H9 (cell line): ENCODE data around the gene FBXL14. TPM values are rescaled to one million over a fixed set of nuclear protein-coding genes. Genes with fewer than 3 reads are reported as not detected.

Source experiments
- DNase-seq: peaks from one replicate; pipeline ENCODE4 v3.0.0-alpha.2; 2017
- H2AFZ ChIP-seq: one replicate; pipeline ENCODE4 v1.6.1; 2013; ENCODE audit warnings: mild to moderate bottlenecking, low read length, control low read depth, moderate library complexity
- H2AK5ac ChIP-seq: 2 replicates; pipeline ENCODE4 v1.6.1; 2013; ENCODE audit warnings: low read length, control low read depth, mixed read lengths; ENCODE audit not compliant: insufficient read length
- H2BK120ac ChIP-seq: one replicate; pipeline ENCODE4 v1.6.1; 2013; ENCODE audit warnings: low read depth, mild to moderate bottlenecking, low read length, control low read depth, inconsistent platforms; ENCODE audit not compliant: poor library complexity, severe bottlenecking
- H2BK12ac ChIP-seq: 2 replicates; pipeline ENCODE4 v1.6.1; 2013; ENCODE audit warnings: low read length, control low read depth, mixed read lengths, low read depth; ENCODE audit not compliant: insufficient read length
- H2BK15ac ChIP-seq: 2 replicates; pipeline ENCODE4 v1.6.1; 2013; ENCODE audit warnings: low read depth, low read length, control low read depth
- H2BK20ac ChIP-seq: one replicate; pipeline ENCODE4 v1.6.1; 2013; ENCODE audit warnings: low read depth, mild to moderate bottlenecking, low read length, control low read depth, inconsistent platforms; ENCODE audit not compliant: poor library complexity, severe bottlenecking
- H2BK5ac ChIP-seq: 2 replicates; pipeline ENCODE4 v1.6.1; 2013; ENCODE audit warnings: low read length, control low read depth, mixed read lengths; ENCODE audit not compliant: insufficient read length
- H3K14ac ChIP-seq: 2 replicates; pipeline ENCODE4 v1.6.1; 2013; ENCODE audit warnings: low read length, control low read depth; ENCODE audit not compliant: insufficient read depth
- H3K18ac ChIP-seq: 2 replicates; pipeline ENCODE4 v1.6.1; 2013; ENCODE audit warnings: low read depth, mild to moderate bottlenecking, mixed read lengths, low read length, control low read depth; ENCODE audit not compliant: insufficient read length
- H3K23ac ChIP-seq: 2 replicates; pipeline ENCODE4 v1.6.1; 2013; ENCODE audit warnings: low read length, control low read depth, mixed read lengths, low read depth; ENCODE audit not compliant: insufficient read length
- H3K23me2 ChIP-seq: 2 replicates; pipeline ENCODE4 v1.6.1; 2013; ENCODE audit warnings: low read depth, mild to moderate bottlenecking, mixed read lengths, low read length, control low read depth; ENCODE audit not compliant: insufficient read length, poor library complexity, severe bottlenecking
- H3K27ac ChIP-seq: 2 replicates; pipeline ENCODE4 v1.5.1; 2013; ENCODE audit warnings: low read length, control low read depth, mixed read lengths, low read depth; ENCODE audit not compliant: insufficient read length
- H3K27me3 ChIP-seq: 2 replicates; pipeline ENCODE4 v1.6.1; 2013; ENCODE audit warnings: low read length, control low read depth, inconsistent platforms; ENCODE audit not compliant: insufficient read depth
- H3K4ac ChIP-seq: 2 replicates; pipeline ENCODE4 v1.6.1; 2013; ENCODE audit warnings: low read depth, mild to moderate bottlenecking, control low read depth, inconsistent platforms, low read length, moderate library complexity
- H3K4me1 ChIP-seq: 2 replicates; pipeline ENCODE4 v1.6.1; 2013; ENCODE audit warnings: low read length, control low read depth, inconsistent platforms; ENCODE audit not compliant: insufficient read depth
- H3K4me2 ChIP-seq: 2 replicates; pipeline ENCODE4 v1.6.1; 2013; ENCODE audit warnings: low read length, control low read depth, mixed read lengths; ENCODE audit not compliant: insufficient read length, insufficient read depth
- H3K56ac ChIP-seq: 2 replicates; pipeline ENCODE4 v1.6.1; 2013; ENCODE audit warnings: low read depth, mild to moderate bottlenecking, mixed read lengths, low read length, control low read depth; ENCODE audit not compliant: insufficient read length
- H3K79me1 ChIP-seq: 2 replicates; pipeline ENCODE4 v1.6.1; 2013; ENCODE audit warnings: low read depth, mild to moderate bottlenecking, moderate library complexity, low read length, control low read depth, inconsistent platforms; ENCODE audit not compliant: insufficient read depth, poor library complexity, severe bottlenecking
- H3K79me2 ChIP-seq: 2 replicates; pipeline ENCODE4 v1.6.1; 2013; ENCODE audit warnings: low read length, control low read depth, inconsistent platforms; ENCODE audit not compliant: insufficient read depth
- H3K9ac ChIP-seq: 2 replicates; pipeline ENCODE4 v1.6.1; 2013; ENCODE audit warnings: low read length, control low read depth, mixed read lengths; ENCODE audit not compliant: insufficient read length; ENCODE audit errors: extremely low read depth
- H3K9me3 ChIP-seq: one replicate; pipeline ENCODE4 v1.6.1; 2013; ENCODE audit warnings: low read depth, low read length, inconsistent platforms; ENCODE audit not compliant: control insufficient read depth
- H3T11ph ChIP-seq: one replicate; pipeline ENCODE4 v1.6.1; 2013; ENCODE audit warnings: mild to moderate bottlenecking, low read length, control low read depth, inconsistent platforms
- H4K20me1 ChIP-seq: one replicate; pipeline ENCODE4 v1.6.1; 2013; ENCODE audit not compliant: control insufficient read depth, insufficient read length, insufficient read depth
- H4K5ac ChIP-seq: 2 replicates; pipeline ENCODE4 v1.6.1; 2013; ENCODE audit warnings: low read depth, mild to moderate bottlenecking, mixed read lengths, low read length, control low read depth; ENCODE audit not compliant: insufficient read length
- H4K8ac ChIP-seq: replicated peaks from 2 replicates; pipeline ENCODE4 v1.6.1; 2013; ENCODE audit warnings: low read length, control low read depth, mixed read lengths, low read depth; ENCODE audit not compliant: insufficient read length
- H4K91ac ChIP-seq: 2 replicates; pipeline ENCODE4 v1.6.1; 2013; ENCODE audit warnings: low read depth, mild to moderate bottlenecking, moderate library complexity, mixed read lengths, low read length, control low read depth; ENCODE audit not compliant: insufficient read length
- H3K27ac Mint-ChIP-seq, 3 experiments: 2 replicates in 2 of 3; 3 replicates in 1 of 3; pipeline ENCODE4 v1.8.0; 2020 to 2021; ENCODE audit warnings: mixed read lengths in 3 of 3, mild to moderate bottlenecking in 1 of 3, moderate library complexity in 1 of 3
- H3K27me3 Mint-ChIP-seq: 2 replicates; pipeline ENCODE4 v1.8.0; 2021; ENCODE audit warnings: low read depth, mild to moderate bottlenecking, moderate library complexity, mixed read lengths
- H3K36me3 Mint-ChIP-seq, 3 experiments: 2 replicates in 2 of 3; 3 replicates in 1 of 3; pipeline ENCODE4 v1.8.0; 2020 to 2021; ENCODE audit warnings: low read depth in 3 of 3, mixed read lengths in 3 of 3; ENCODE audit not compliant: insufficient read depth in 1 of 3
- H3K4me1 Mint-ChIP-seq, 2 experiments: 2 replicates each; pipeline ENCODE4 v1.8.0; 2020; ENCODE audit warnings: mixed read lengths in 2 of 2
- H3K4me3 Mint-ChIP-seq, 2 experiments: 2 replicates in 1 of 2; 3 replicates in 1 of 2; pipeline ENCODE4 v1.8.0; 2020 to 2021; ENCODE audit warnings: mild to moderate bottlenecking in 2 of 2, mixed read lengths in 2 of 2, moderate library complexity in 1 of 2
- H3K9me3 Mint-ChIP-seq, 2 experiments: 2 replicates in 1 of 2; 3 replicates in 1 of 2; pipeline ENCODE4 v1.8.0; 2020; ENCODE audit warnings: mild to moderate bottlenecking in 2 of 2, mixed read lengths in 2 of 2, moderate library complexity in 1 of 2
- WGBS: extraction: QIAGEN DNeasy Blood & Tissue Kit; methylation state at CpG from one replicate; pipeline ENCODE4 v1.1.7; 2013; ENCODE audit warnings: missing lambda C conversion rate, low lambda C conversion rate, mixed read lengths; ENCODE audit not compliant: insufficient read length; ENCODE audit errors: extremely low coverage; 5-methylcytosine and 5-hydroxymethylcytosine counted together
- total RNA-seq: library from RNA; stranded (reverse); gene quantifications from 2 replicates; pipeline ENCODE4 v1.2.1, GENCODE V29; 2021
- TF ChIP-seq, protein P1 (sequence below): fragments of 200-600 bp; sonication (generic); conservative IDR thresholded peaks from 3 replicates; pipeline ENCODE4 v1.8.0; 2021; ENCODE audit warnings: antibody characterized with exemption, mild to moderate bottlenecking

FBXL14 gene
- total RNA-seq, 1 experiment from 2014 or later = 15.6 TPM

DNA sequence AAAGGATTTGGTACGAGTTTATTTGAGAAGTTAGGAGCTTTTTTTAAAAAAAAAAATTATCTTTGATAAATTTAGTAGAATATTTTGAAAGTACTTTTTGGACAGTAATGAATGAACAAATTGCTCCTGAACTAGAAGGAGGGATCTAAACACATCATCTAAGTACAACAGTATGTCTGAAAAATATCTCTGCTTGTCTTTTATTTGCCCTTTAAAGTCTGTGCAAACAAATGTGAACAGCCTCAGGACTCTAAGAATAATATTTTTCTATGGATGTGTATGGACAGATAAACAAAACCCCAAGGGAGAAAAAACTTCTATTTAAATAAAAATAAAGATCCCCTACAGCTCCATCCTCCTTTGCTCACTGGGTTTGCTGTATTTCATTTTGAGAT, 19.5 kb downstream of the FBXL14 start:
- H3K4me2 ChIP-seq = no peak overlapping the region
- no peak overlapping the region for H3K27ac ChIP-seq
- Mint-ChIP-seq H3K27ac (no peak overlapping the region), H3K4me3 (no peak overlapping the region), H3K9me3 (peaks cover 0 to 4% of the 10 kb centered on the region in 2 experiments; a peak in 1 of 5 replicates), H3K4me1 (peaks cover 0 to under 1% of the 10 kb centered on the region in 2 experiments; a peak in 1 of 4 replicates), H3K36me3 (no peaks in the 10 kb centered on the region), H3K27me3 (peaks cover 30% of the 10 kb centered on the region)
- no peak for DNase-seq
- H3K23ac ChIP-seq = no peak overlapping the region
- H3K9me3 ChIP-seq = no peaks in the 10 kb centered on the region
- no peaks in the 10 kb centered on the region for H3K23me2 ChIP-seq
- H2AK5ac ChIP-seq = no peak overlapping the region
- H3K14ac ChIP-seq = no peak overlapping the region
- no peak overlapping the region for H3K56ac ChIP-seq
- H2BK5ac ChIP-seq = no peak overlapping the region
- H4K5ac ChIP-seq = no peak overlapping the region
- no peak overlapping the region for H3K9ac ChIP-seq
- TF ChIP-seq, protein P1, sequence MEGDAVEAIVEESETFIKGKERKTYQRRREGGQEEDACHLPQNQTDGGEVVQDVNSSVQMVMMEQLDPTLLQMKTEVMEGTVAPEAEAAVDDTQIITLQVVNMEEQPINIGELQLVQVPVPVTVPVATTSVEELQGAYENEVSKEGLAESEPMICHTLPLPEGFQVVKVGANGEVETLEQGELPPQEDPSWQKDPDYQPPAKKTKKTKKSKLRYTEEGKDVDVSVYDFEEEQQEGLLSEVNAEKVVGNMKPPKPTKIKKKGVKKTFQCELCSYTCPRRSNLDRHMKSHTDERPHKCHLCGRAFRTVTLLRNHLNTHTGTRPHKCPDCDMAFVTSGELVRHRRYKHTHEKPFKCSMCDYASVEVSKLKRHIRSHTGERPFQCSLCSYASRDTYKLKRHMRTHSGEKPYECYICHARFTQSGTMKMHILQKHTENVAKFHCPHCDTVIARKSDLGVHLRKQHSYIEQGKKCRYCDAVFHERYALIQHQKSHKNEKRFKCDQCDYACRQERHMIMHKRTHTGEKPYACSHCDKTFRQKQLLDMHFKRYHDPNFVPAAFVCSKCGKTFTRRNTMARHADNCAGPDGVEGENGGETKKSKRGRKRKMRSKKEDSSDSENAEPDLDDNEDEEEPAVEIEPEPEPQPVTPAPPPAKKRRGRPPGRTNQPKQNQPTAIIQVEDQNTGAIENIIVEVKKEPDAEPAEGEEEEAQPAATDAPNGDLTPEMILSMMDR = no peak
- no peak overlapping the region for H3K18ac ChIP-seq
- H2BK20ac ChIP-seq = no peak overlapping the region
- no peak overlapping the region for H2BK120ac ChIP-seq
- no peak overlapping the region for H4K91ac ChIP-seq
- no peak overlapping the region for H4K8ac ChIP-seq
- no peaks in the 10 kb centered on the region for H3K79me2 ChIP-seq
- no peaks in the 10 kb centered on the region; the same call in 1 of the 2 replicates for H3K27me3 ChIP-seq
- no peak overlapping the region for H3K4ac ChIP-seq
- no CpG with 5 or more reads among the region's 1 CpG for WGBS
- H2AFZ ChIP-seq = no peak overlapping the region
- H3T11ph ChIP-seq = no peak overlapping the region
- no peak overlapping the region for H2BK15ac ChIP-seq
- no peaks in the 10 kb centered on the region for H4K20me1 ChIP-seq
- no peak overlapping the region for H2BK12ac ChIP-seq
- H3K4me1 ChIP-seq = no peaks in the 10 kb centered on the region
- H3K79me1 ChIP-seq = no peaks in the 10 kb centered on the region
